Panc1 (cell line): ENCODE measurements around the gene OR6A2. TPM values are rescaled to one million over a fixed set of nuclear protein-coding genes. Genes with fewer than 3 reads are reported as not detected.

Source experiments
- ATAC-seq: fragments of 200-7000 bp; cut with Tn5 transposase; 2 replicates; pipeline ENCODE4 v1.9.1; 2020; ENCODE audit warnings: mild to moderate bottlenecking, moderate library complexity
- BruUV-seq: library from RNA; stranded (reverse); fragments of 400-500 nt; replicated peaks from 2 replicates; lab custom pipeline; 2021; lab: Mats Ljungman, UMichigan
- CTCF ChIA-PET: fragments of 300-600 bp; sonication (Branson Sonifier 250); formaldehyde crosslinking; loops from one replicate; lab custom pipeline; 2022; ENCODE audit warnings: antibody characterized with exemption; lab: Charles Lee
- POLR2A ChIA-PET: fragments of 300-600 bp; sonication (Branson Sonifier 250); formaldehyde crosslinking; loops from one replicate; lab custom pipeline; 2022; ENCODE audit warnings: antibody characterized with exemption; lab: Charles Lee
- DNase-seq: peaks from one replicate; pipeline ENCODE4 v3.0.0-alpha.2; 2010; ENCODE audit warnings: low read depth, low spot score
- H3K27ac ChIP-seq: 2 replicates; pipeline ENCODE4 v1.5.1; 2011; ENCODE audit warnings: mild to moderate bottlenecking, low read length, inconsistent platforms
- H3K27me3 ChIP-seq: fragments of 200-500 bp; sonication (Bioruptor generic); 2 replicates; pipeline ENCODE4 v1.6.0; 2014; ENCODE audit warnings: low read length, inconsistent platforms; ENCODE audit not compliant: control insufficient read depth, insufficient read depth
- H3K36me3 ChIP-seq: fragments of 200-500 bp; sonication (Bioruptor generic); 2 replicates; pipeline ENCODE4 v1.5.1; 2014; ENCODE audit warnings: inconsistent platforms, mild to moderate bottlenecking, low read length, moderate library complexity; ENCODE audit not compliant: control insufficient read depth, insufficient read depth
- H3K4me1 ChIP-seq: 2 replicates; pipeline ENCODE4 v1.5.1; 2011; ENCODE audit warnings: inconsistent platforms, mild to moderate bottlenecking, low read length, moderate library complexity; ENCODE audit not compliant: control insufficient read depth, insufficient read depth
- H3K4me3 ChIP-seq, 2 experiments: 2 replicates each; pipeline ENCODE4 v1.5.1; 2011 to 2012; ENCODE audit warnings: low read depth in 2 of 2, low read length in 2 of 2, mild to moderate bottlenecking in 2 of 2, inconsistent platforms in 1 of 2, moderate library complexity in 1 of 2
- H3K9me3 ChIP-seq: fragments of 200-500 bp; sonication (Bioruptor generic); 2 replicates; pipeline ENCODE4 v1.5.1; 2014; ENCODE audit warnings: low read depth, mild to moderate bottlenecking, inconsistent platforms, low read length, moderate library complexity; ENCODE audit not compliant: control insufficient read depth, insufficient read depth
- CTCF ChIP-seq: fragments of 450-650 bp; IDR thresholded peaks from 2 replicates; pipeline ENCODE4 v1.5.1; 2017; ENCODE audit warnings: mild to moderate bottlenecking
- POLR2AphosphoS5 ChIP-seq: IDR thresholded peaks from 2 replicates; pipeline ENCODE4 v1.6.1; 2012; ENCODE audit warnings: mild to moderate bottlenecking, low read depth, low read length, moderate library complexity
- SIN3A ChIP-seq: IDR thresholded peaks from 2 replicates; pipeline ENCODE4 v1.6.1; 2012; ENCODE audit warnings: low read depth, mild to moderate bottlenecking, low read length, moderate library complexity, borderline replicate concordance; ENCODE audit not compliant: insufficient read depth
- TCF7L2 ChIP-seq: IDR thresholded peaks from 2 replicates; pipeline ENCODE4 v1.6.1; 2011; ENCODE audit warnings: mild to moderate bottlenecking, low read depth, low read length, inconsistent platforms
- in situ Hi-C: cut with HindIII; loops from 2 replicates; pipeline ENCODE4 v1.10.0; 2016; ENCODE audit warnings: low sequenced_read_pairs, low pct_unique_long_range_greater_than_20kb
- intact Hi-C: fragments of 100-400 bp; cut with micrococcal nuclease; formaldehyde crosslinking; loops from one replicate; pipeline ENCODE4 v1.10.0; 2022; ENCODE audit not compliant: unreplicated experiment
- total RNA-seq: library from RNA; stranded (reverse); gene quantifications from one replicate; pipeline ENCODE4 v1.2.1, GENCODE V29; 2021; ENCODE audit not compliant: unreplicated experiment
- TF ChIP-seq, protein P1 (sequence below), 2 experiments: IDR thresholded peaks; 2 replicates each; pipeline ENCODE4 v1.6.1; 2011 to 2012; ENCODE audit warnings: low read depth in 2 of 2, control low read depth in 1 of 2, low read length in 1 of 2, mild to moderate bottlenecking in 1 of 2, moderate library complexity in 1 of 2; ENCODE audit not compliant: insufficient read depth in 1 of 2

OR6A2 gene
- total RNA-seq, 1 experiment from 2014 or later: 0.15 TPM

- H3K4me1 ChIP-seq: no peaks in the 10 kb centered on the region
- H3K27me3 ChIP-seq: no peaks in the 10 kb centered on the region
- no peak for ATAC-seq
- no peak overlapping the region for H3K4me3 ChIP-seq
- DNase-seq: no peak
- BruUV-seq: no TSS peak
- in situ Hi-C loops: no loop called here
- H3K27ac ChIP-seq: no peak overlapping the region
- TF ChIP-seq CTCF: no peak
- TF ChIP-seq SIN3A: no peak
- TF ChIP-seq, protein P1, sequence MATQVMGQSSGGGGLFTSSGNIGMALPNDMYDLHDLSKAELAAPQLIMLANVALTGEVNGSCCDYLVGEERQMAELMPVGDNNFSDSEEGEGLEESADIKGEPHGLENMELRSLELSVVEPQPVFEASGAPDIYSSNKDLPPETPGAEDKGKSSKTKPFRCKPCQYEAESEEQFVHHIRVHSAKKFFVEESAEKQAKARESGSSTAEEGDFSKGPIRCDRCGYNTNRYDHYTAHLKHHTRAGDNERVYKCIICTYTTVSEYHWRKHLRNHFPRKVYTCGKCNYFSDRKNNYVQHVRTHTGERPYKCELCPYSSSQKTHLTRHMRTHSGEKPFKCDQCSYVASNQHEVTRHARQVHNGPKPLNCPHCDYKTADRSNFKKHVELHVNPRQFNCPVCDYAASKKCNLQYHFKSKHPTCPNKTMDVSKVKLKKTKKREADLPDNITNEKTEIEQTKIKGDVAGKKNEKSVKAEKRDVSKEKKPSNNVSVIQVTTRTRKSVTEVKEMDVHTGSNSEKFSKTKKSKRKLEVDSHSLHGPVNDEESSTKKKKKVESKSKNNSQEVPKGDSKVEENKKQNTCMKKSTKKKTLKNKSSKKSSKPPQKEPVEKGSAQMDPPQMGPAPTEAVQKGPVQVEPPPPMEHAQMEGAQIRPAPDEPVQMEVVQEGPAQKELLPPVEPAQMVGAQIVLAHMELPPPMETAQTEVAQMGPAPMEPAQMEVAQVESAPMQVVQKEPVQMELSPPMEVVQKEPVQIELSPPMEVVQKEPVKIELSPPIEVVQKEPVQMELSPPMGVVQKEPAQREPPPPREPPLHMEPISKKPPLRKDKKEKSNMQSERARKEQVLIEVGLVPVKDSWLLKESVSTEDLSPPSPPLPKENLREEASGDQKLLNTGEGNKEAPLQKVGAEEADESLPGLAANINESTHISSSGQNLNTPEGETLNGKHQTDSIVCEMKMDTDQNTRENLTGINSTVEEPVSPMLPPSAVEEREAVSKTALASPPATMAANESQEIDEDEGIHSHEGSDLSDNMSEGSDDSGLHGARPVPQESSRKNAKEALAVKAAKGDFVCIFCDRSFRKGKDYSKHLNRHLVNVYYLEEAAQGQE (IDR thresholded peaks at IDR 0.05; ENCODE audit: insufficient read depth in 1 of 2, low read depth in 2 of 2, low read length in 1 of 2): no peak
- no peak for TF ChIP-seq TCF7L2
- no peak for TF ChIP-seq POLR2AphosphoS5
- intact Hi-C loops: no loop called here
- H3K9me3 ChIP-seq: no peaks in the 10 kb centered on the region
- CTCF ChIA-PET: no interaction called here
- POLR2A ChIA-PET: no interaction called here
- H3K36me3 ChIP-seq: no peaks in the 10 kb centered on the region
Observed at GRCh38 chr11:6844356-6844755, 44.9 kb upstream of the OR6A2 start.

DNA sequence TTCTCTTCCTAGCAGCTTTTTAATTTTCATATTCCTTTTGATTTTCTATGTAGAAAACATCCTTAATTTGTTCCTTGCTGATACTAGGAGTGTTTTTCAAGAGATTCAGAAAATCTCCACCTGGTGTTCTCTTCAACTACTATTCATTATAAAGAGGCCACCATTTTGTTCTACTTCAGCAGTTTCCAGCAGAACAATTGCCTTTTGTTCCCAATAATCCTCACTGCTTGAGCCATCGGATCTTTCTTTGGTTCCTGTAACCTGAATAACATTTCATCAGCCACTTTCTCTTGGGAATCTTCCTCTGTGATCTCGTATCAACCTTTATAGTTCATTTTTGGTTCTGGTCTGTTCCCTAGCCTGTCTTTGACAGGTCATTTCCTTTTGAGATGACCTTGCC lies 44.2 kb upstream of the OR6A2 start:
- Histone ChIP-seq H3K27me3 (no peaks in the 10 kb centered on the region), H3K27ac (no peak overlapping the region), H3K4me3 (no peak overlapping the region), H3K36me3 (no peaks in the 10 kb centered on the region), H3K9me3 (no peaks in the 10 kb centered on the region), H3K4me1 (no peaks in the 10 kb centered on the region)
- no peak for TF ChIP-seq TCF7L2
- TF ChIP-seq, protein P1 (IDR thresholded peaks at IDR 0.05; ENCODE audit: insufficient read depth in 1 of 2, low read depth in 2 of 2, low read length in 1 of 2): no peak
- TF ChIP-seq CTCF: no peak
- TF ChIP-seq POLR2AphosphoS5: no peak
- TF ChIP-seq SIN3A: no peak
- BruUV-seq: no TSS peak
- intact Hi-C loops (no loop called here), in situ Hi-C loops (no loop called here)
- ATAC-seq: no peak
- DNase-seq: no peak
- ChIA-PET POLR2A (no interaction called here), CTCF (no interaction called here)
